ENCODE data around the gene ANKRD33B.
"Not testable (repeated sequence)": the region's sequence is repeated elsewhere in the genome, so short reads cannot be mapped to it uniquely, and the experiment has no call there.

Gene ANKRD33B

DNA sequence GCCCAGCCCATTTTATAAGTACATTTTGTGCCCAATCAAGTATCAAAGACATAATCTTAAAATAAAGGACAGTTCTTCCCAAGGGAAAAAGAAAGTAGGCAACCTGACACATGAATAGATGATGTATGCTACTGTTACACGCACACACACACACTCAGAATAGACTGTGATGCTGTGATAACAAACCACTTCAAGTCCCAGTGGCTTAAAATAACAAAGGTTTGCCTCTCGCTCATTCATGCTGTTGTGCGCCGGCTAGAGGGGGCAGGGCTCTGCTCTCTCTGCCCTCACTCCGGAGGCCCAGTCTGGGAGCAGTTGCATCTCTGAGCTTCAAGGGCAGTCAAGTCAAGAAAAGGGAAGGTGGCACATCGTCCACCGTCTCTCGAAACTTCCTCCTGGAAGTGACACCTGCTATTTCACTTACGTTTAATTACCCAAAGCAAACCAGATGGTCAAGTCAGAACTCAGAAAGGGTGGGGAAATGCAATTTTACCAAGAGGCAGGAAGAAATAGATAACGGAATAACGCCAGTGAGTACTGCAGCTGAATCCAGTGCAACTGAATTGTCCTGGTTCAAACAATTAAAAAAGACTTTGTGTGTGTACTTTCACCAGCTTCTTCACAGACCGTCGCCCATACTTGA lies 43.3 kb downstream of the ANKRD33B start:
- DNase-seq (ENCODE audit: low read depth): no peak

DNA sequence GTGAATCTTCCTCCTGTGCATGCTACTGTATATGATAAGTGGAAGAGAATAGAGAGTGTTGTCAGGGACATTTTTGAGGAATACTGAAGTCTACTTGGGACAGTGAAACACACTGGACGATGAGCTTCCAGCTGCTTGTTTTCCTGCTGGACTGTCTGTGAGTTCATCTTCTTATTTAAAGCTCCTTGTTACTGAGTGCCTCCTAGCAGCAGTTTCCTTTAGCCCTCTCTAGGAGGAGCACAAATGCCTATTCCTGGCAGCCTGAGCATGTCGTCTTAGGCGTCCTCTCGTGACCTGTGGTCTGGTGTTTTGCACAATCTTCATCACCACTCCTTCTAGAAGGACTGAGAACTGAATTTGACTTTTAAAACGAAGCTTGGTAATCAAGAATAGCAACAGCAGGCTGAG lies 43.8 kb downstream of the ANKRD33B start:
- no peak overlapping the region for H3K4me3 ChIP-seq (ENCODE audit: low read depth, low read length)
- DNase-seq (ENCODE audit: low read depth): peak; percentile 70

More for the DNA sequence above, 43.3 kb downstream of the ANKRD33B start:
- H3K4me3 ChIP-seq (ENCODE audit: low read depth, low read length): no peak overlapping the region

DNA sequence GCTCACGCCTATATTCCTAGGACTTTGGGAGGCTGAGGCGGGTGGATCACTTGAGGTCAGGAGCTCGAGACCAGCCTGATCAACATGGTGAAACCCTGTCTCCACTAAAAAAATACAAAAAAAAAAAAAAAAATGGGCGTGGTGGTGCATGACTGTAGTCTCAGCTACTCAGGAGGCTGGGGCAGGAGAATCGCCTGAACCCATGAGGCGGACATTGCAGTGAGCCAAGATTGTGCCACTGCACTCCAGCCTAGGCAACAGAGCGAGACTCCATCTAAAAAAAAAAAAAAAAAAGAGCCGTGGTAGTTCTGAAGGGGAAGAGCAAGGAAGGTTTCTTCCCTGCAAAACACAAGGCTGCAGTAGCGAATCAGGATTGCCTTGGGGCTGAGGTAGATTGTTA lies 44.2 kb downstream of the ANKRD33B start:
- not testable (repeated sequence) for H3K4me3 ChIP-seq (ENCODE audit: low read depth, low read length); DNase-seq (ENCODE audit: low read depth)

DNA sequence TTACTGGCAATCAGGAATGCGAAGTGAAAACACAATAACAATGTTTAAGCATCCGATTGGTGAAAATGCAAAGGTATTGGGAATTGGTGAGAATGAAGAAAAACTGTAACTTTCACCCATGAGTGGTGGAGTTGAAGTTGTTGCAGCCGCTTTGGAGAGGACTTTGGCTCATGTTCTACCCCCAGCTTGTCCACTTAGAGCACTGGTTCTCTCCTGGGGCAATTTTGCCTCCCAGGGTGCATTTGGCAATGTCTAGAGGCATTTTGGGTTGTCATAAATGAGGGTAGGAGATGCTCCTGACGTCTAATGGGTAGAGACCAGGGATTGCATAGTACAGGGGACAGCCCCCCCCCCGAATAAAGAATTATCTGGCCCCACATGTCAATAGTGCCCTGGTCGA lies 46.2 kb downstream of the ANKRD33B start:
- H3K4me3 ChIP-seq (ENCODE audit: low read depth, low read length): no peak overlapping the region
- no peak for DNase-seq (ENCODE audit: low read depth)

DNA sequence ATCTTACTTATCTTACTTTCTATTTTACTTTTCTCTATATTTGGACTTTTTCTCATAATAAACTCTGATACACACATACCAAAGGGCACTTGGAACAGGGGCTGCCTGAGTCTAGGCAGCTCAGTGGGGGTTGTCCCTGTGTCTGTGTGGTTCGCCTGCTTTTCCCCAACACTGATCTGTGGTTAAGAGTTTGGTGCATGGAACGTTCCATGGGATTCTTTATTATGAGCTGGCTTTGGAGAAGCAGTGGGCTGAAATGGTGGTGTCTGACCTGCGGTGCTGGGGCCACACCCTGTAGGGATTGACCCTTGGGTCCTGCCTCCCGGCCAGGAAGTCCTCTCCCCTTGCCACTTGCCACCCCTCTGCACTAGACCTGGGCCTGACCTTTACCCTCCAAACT lies 47.4 kb downstream of the ANKRD33B start:
- H3K4me3 ChIP-seq (ENCODE audit: low read depth, low read length): no peak overlapping the region

DNA sequence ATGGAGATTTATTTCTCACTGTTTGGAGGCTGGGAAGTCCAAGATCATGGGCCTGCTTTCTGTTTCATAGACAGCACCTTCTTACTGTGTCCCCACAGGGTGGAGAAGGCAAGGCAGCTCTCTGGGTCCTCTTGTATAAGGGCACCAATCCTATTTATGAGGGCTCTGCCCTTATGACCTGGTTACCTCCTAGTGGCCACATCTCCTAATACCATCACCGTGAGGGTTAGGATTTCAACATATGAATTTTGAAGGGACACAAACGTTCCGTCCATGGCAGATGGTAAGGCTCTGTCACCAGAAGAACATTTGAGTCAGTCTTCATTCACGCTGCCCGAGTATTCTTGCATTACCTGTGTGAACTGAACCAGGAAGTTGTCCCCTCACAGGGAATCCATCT lies 48.4 kb downstream of the ANKRD33B start:
- no peak overlapping the region for H3K4me3 ChIP-seq (ENCODE audit: low read depth, low read length)
- no peak for DNase-seq (ENCODE audit: low read depth)

More for the DNA sequence above, 47.4 kb downstream of the ANKRD33B start:
- no peak for DNase-seq (ENCODE audit: low read depth)

DNA sequence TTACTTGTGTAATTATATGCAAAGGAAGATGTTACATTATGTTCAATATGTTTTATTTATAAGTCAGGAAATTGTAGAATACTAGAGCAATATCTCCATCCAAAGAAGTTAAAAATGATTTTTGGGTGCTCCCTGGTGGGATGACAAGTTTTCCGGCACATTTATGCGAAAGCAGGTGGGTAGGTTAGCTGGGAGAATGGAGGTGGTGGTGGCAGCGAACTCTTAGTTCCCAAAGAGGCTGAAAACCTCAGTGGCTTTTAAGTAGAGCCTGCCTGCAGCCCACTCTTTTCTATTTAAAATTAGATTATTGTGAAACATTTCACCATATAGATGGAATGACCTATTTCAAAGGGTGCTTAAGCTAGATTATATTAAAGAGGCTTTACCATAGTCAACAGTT lies 51.8 kb downstream of the ANKRD33B start:
- DNase-seq (ENCODE audit: low read depth): no peak
- H3K4me3 ChIP-seq (ENCODE audit: low read depth, low read length): no peak overlapping the region

DNA sequence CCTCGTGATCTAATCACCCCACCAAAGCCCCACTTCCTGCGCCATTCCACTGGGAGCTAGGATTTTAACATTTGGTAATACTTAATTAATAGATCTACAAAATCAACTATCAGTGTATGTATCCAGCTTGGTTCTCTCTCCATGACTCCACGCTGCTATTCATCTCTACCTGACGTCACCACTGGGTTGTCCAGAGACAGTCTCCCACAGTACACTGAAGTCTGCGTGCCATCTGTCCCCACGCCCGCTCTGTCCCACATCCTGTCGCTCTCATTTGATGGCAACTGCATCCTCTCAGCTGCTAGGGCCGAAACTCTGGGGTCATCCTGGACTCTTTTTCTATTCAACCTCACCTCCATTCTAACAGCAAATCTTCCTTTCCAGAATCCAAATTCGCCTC lies 53.2 kb downstream of the ANKRD33B start:
- no peak for DNase-seq (ENCODE audit: low read depth)
- H3K4me3 ChIP-seq (ENCODE audit: low read depth, low read length): no peak overlapping the region

DNA sequence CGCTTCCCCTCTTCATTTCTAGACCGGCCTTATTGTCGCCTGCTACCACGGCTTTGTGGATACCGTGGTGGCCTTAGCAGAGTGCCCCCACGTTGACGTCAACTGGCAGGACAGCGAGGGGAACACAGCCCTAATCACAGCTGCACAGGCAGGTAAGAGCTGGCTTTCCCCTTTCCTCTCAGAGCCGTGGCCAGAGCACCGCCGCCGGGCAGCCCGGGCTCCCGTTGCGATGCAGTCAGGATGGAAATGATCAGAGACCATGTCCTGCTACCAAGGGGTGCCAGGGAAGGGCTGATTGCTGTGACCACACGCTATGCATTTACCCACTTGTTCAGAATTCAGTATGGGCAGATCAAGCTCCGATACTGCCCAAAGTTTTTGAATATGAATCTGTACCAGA lies 54.4 kb downstream of the ANKRD33B start:
- no peak overlapping the region for H3K4me3 ChIP-seq (ENCODE audit: low read depth, low read length)
- no peak for DNase-seq (ENCODE audit: low read depth)

DNA sequence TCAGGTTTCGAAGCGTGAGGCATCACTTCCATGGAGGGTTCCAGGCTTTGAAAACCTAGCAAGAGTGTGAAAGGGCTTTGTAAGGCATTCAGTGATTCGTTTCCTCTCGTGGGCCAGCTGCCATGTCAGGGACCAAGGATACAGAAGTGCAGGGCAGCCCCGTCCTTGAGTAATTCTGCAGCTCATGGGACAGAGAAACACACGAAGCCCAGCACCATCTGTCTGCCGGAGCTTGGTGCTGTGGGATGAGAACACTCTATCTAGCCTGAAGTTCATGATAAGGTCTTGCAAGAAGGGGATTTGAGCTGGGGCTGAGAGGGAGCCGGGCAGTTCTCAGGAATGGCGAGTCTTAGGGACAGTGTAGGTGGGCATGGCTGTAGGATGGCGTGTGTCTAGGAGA lies 55.8 kb downstream of the ANKRD33B start:
- no peak overlapping the region for H3K4me3 ChIP-seq (ENCODE audit: low read depth, low read length)
- no peak for DNase-seq (ENCODE audit: low read depth)

DNA sequence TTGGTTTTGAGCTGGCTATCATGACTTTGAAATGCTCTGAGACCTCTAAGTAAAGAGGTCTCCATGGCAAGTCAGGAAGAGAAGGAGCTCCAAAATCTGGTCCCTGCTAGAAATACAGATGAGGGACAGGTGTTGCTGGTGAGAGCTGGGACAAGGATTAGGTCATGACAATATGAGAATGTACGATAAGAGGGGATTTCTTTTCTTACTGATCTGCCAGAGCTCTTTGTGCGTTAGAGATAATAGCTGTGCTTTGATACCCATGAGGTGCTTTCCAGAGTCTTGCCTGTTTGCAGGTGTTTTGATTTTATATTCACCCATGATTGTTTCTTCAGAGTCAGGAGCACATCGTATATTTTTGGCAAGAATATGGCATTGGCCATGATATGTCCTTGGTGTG lies 56.5 kb downstream of the ANKRD33B start:
- DNase-seq (ENCODE audit: low read depth): no peak

DNA sequence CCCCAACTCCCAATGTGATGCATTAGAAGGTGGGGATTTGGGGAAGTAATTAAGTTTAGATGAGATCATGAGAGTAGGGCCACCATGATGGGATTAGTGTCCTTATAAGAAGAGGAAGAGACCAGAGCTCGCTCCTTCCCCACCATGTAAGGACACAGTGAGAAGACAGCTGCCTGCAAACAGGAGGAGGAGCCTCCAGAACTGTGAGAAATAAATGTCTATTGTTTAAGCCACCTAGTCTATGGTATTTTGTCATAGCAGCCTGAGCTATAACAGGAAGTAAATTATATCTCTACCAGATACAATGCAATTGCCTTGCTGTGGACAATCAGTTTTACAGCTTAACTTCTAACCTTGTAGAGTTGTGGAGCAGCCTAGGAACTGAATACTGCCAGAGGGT lies 58.0 kb downstream of the ANKRD33B start:
- no peak for DNase-seq (ENCODE audit: low read depth)
- H3K4me3 ChIP-seq (ENCODE audit: low read depth, low read length): no peak overlapping the region

More for the DNA sequence above, 56.5 kb downstream of the ANKRD33B start:
- H3K4me3 ChIP-seq (ENCODE audit: low read depth, low read length): no peak overlapping the region

DNA sequence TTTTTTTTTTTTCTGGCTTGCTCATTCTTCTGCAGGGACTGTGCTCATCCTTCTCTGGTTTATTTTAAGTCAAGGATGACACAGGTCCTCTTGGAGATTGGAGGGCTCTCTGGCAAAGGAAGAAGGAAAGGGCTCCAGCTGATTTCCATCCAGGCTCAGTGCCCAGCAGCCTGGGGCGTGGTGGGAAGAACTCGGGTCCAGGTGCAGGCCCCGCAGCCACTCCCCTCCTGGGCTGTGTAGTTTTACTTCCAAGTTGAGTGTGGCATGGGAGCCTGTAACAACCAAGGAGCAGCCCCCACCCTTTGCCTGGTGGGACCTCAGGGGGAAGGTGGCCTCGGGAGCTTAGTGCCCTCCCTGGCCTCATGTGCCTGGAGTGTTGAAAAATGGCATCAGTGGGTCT lies 58.9 kb downstream of the ANKRD33B start:
- no peak for DNase-seq (ENCODE audit: low read depth)

DNA sequence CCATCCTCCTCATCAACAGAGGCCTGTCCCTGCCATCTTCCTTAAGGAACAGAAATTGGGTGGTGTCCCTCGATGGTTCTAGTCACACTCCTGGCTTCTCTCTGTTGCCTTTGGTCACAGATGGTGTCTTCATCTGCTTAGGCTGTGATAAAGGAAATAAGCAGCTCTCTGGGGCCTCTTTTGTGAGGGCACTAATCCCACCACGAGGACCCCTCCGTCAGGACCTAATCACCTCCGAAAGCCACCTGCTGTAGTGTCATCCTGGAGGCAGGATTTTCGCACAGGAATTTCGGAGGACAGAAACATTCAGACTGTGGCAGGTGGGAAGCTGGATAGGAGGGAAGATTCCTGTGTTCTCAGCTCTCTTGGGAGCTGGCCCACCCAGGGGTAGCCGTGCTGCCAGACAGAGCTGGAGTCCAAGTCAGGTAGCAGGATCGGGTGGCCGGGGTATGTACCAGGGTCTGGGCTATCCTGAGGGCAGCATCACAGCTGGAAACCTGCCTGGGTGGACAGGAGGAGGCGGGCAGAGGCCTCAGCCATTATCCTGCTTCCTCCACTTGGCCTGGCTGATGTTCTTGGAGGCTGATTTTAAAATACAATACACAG lies 59.5 kb downstream of the ANKRD33B start:
- DNase-seq (ENCODE audit: low read depth): no peak

More for the DNA sequence above, 58.9 kb downstream of the ANKRD33B start:
- no peak overlapping the region for H3K4me3 ChIP-seq (ENCODE audit: low read depth, low read length)

DNA sequence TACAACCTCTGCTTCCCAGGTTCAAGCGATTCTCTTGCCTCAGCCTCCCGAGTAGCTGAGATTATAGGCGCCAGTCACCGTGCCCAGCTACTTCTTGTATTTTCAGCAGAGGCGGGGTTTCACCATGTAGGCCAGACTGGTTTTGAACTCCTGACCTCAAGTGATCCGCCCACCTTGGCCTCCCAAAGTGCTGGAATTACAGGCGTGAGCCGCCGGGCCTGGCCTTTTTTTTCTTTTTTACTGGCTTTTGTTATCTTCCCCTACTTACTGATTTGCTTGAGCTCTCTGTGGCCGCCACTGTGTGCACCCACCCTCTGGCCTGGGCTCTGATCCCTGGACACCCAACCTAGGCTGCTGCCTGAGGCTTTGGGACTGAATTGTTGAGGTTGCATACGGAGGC lies 60.3 kb downstream of the ANKRD33B start:
- DNase-seq (ENCODE audit: low read depth): no peak
- no peak overlapping the region for H3K4me3 ChIP-seq (ENCODE audit: low read depth, low read length)

More for the DNA sequence above, 59.5 kb downstream of the ANKRD33B start:
- no peak overlapping the region for H3K4me3 ChIP-seq (ENCODE audit: low read depth, low read length)

DNA sequence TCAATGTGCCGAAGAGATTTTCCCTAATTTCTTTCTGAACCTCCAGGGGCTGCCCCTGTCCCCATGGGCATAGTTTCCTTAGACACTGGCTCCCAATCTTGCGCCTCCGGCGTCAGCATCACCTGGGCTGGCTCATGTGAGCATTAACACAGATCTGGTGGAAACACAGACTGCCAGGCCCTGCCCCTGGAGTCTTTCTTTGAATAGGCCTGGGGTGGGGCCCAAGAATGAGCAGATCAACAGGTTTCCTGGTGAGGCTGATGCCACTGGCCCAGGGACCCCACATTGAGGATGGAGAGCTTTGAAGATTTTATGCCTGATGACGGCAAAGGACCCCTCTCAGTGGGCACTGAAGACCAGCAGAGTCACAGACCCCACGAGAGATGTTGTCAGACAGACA lies 60.8 kb downstream of the ANKRD33B start:
- H3K4me3 ChIP-seq (ENCODE audit: low read depth, low read length): no peak overlapping the region
- DNase-seq (ENCODE audit: low read depth): no peak

DNA sequence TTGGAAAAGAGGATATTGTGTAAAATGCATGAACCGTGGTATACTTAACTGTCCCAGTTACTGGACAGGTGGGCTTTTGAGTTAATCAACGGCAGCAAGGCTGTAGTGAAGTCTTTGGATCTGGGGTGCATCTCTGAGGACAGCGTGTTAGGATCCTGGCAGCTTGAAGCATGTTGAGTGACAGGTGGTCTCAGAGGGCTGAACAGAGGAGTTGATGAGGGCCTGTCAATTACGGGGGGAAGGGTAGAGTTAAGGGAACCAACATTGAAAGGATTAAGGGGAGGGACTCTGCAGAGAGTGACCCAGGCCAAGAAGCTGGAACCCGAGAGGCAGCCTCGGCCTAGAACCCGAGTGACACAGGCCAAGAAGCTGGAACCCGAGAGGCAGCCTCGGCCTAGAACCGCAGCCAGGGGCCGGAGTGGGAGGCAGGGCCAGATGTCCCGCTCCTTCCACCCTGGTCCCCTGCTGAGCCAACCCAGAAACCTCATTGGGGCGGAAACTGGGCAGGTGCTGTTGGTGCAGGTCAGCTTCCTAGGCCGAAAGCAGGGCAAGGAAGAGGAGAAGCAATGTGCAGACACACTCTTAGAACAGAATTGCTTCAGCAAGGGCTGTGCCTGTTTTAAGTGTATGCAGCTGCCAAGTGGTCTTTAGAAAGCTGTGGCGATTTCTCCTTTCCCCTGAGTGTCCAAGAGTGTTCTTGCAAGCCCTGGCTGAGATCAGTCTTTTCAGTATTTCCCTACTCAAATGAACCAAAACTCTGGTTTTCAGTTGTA lies 62.0 kb downstream of the ANKRD33B start:
- H3K4me3 ChIP-seq (ENCODE audit: low read depth, low read length): no peak overlapping the region
- DNase-seq (ENCODE audit: low read depth): no peak

DNA sequence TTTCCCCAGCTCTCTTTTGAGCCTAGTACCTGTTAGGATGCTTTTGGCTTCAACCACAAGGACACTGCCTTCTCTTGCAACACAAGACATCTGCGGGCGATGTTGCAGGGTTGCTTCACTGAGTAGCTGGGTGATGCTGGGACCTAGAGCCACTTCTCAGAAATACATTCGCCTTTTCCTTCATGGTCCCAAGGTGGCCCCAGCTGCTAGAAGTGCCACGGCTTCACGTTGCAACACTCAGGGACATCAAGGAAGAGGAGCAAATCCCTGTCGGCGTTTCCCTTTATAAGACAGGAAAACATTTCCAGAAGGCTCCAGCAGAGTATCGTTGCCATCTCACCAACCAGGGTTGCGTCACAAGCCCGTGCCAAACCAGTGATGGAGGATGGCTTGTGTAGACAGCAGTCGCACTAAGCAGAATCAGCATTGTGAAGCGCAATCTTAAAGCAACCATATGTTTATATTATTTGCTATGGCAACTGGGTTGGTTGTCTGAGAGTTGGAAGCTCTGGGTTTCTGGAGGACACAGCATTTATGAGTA lies 62.7 kb downstream of the ANKRD33B start:
- no peak for DNase-seq (ENCODE audit: low read depth)
- no peak overlapping the region for H3K4me3 ChIP-seq (ENCODE audit: low read depth, low read length)

DNA sequence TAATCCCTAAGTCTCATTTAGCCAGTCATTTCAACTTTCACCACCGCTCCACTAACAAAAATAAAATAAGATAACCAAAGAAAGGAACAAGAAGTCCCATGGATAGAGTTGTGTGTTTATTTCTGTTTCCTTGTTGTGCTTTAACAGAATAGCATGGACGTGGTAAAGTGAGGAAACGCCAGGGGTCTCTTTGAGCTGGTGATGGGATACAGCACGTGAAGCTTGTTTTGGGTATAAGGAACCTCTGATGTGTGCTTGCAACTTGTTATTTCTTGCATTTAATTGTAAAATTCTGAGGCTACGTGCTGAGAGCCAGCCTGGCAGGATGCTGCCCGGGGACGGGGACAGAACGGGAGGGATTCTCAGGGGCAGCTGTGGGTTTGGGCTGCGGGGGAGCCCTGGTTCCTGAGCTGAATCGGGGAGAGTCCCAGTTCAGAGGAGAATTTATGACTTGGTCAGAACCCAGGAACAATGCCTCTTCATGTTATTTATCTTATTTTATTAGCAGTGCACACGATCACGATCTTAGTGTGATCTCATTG lies 63.4 kb downstream of the ANKRD33B start:
- H3K4me3 ChIP-seq (ENCODE audit: low read depth, low read length): peak overlapping the region; percentile 44
- no peak for DNase-seq (ENCODE audit: low read depth)

DNA sequence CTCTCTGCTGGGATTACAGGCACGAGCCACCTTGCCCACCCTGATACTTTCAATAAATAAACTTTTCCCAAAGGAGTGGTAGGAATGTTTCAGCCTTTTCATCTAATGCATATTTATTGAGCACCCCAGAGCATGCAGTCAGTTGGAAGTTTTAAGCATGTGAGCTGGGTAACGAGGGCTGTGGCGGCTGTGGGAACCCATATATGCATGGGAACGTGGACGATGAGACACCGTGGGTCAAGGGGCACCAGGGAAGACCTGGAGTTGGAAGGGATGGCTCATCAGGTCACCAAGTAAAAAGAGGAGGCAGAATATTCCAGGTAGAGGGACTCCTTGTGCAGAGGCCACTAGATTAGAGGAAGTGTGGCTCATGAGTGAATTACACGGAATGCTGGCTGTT lies 64.7 kb downstream of the ANKRD33B start:
- no peak for DNase-seq (ENCODE audit: low read depth)
- no peak overlapping the region for H3K4me3 ChIP-seq (ENCODE audit: low read depth, low read length)

Measured in skeletal muscle cell (primary cell).